GM18517 (cell line): Measurements from ENCODE around the gene PFDN6.
A peak's percentile ranks its signal among the peaks of the same experiment; 100 is the strongest.

Experiments used
- ATAC-seq: cut with Tn5 transposase; IDR thresholded peaks from one replicate; pipeline ENCODE4 v1.9.1; 2021; ENCODE audit warnings: mild to moderate bottlenecking, moderate library complexity; ENCODE audit not compliant: unreplicated experiment

The PFDN6 gene

DNA sequence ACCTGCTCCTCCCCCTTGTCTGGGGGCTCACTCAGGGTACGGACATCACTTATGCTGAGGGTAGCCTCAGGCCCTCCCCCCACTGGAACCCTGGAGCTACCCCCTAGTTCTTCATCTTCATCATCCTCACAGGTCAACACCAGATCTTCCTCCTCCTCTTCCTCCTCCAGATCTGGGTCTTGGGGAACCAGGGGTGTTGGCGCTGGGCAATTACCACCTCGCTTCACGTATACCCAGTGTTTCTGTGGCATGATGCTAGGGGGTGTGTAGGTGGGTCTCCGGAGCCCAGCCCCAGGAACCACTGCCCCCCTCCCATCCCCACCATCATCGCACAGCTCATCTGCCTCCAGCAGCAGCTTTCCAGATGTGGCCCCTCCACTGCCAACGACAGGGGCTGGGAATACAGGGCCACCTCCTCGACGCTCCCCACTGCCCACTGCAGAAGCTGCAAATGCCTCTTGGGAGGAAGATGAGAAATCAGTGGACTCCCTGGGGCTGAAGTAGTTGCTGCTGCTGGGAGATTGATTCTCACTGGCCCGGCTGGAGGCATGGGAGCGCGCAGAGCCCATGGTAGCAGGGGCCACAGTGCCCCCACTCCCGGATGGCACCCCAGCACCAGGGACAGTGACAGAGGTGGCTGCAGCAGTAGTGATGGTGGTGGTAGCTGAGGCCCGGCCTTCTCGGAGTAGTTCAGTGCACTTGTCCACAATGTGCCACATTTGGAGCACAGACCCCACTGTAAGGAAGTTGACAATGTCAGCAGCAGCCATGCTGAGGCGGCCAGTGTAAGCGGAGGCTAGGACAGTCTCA lies 26.6 kb downstream of the PFDN6 start:
- ATAC-seq: no peak

- ATAC-seq: no peak
Observed at GRCh38 chr6:33316603-33317418, 27.4 kb downstream of the PFDN6 start.

- ATAC-seq: no peak
Observed at GRCh38 chr6:33317419-33317668, 27.9 kb downstream of the PFDN6 start.

GRCh38 chr6:33317669-33318425 lies 28.4 kb downstream of the PFDN6 start, which contains the start of gene ZBTB22:
Gene ZBTB22 (minus strand): TSS chr6:33317744. CDS start chr6:33316916, 828 bp downstream.
- peak; percentile 58 for ATAC-seq

DNA sequence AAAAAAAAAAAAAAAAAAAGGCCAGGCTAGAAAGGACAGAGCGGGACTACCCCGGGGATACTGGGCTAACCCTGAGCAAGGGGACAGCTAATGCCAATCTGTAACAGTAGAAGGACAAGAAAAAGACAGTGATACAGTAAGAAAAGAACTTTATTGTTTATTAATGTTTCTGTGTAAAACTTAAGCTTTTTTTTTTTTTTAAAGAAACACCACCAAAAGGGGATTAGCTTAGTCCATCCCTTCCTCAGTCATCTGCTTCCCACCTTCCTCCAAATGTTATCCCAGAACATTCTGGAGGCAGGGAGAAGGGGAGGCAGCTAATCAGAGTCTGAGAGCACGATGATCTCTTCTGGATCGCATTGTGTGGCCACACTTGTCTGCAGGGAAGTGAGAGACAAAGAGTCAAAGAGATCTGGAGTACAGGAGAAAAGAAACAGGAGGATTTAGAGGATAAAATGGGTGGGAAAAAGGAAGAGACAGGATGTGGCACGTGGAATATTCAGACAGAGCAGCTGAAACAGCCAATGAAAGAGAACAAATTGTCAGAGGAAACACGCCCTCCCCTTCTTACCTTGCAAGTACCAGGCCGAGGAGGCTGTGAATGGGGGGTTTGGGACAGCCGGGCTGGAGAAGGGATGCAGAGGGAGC lies 29.1 kb downstream of the PFDN6 start:
- no peak for ATAC-seq

DNA sequence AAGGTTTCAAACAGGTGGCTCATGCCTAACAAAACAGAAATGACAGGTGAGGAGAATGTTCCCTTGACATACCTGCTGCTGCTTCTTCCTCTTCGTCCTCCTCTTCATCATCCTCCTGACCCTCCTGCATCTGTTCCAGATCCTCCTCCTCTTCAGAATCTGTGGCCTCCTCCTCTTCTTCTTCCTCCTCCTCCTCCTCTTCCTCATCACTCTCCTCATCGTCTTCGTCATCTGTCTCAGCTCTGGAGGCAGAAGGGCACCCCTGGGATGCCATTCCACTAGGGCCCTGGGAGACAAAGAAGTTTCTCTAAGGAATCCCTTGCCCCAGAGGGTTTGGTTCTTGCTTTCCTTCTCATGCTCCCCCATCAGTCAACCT lies 30.5 kb downstream of the PFDN6 start:
- ATAC-seq: no peak

DNA sequence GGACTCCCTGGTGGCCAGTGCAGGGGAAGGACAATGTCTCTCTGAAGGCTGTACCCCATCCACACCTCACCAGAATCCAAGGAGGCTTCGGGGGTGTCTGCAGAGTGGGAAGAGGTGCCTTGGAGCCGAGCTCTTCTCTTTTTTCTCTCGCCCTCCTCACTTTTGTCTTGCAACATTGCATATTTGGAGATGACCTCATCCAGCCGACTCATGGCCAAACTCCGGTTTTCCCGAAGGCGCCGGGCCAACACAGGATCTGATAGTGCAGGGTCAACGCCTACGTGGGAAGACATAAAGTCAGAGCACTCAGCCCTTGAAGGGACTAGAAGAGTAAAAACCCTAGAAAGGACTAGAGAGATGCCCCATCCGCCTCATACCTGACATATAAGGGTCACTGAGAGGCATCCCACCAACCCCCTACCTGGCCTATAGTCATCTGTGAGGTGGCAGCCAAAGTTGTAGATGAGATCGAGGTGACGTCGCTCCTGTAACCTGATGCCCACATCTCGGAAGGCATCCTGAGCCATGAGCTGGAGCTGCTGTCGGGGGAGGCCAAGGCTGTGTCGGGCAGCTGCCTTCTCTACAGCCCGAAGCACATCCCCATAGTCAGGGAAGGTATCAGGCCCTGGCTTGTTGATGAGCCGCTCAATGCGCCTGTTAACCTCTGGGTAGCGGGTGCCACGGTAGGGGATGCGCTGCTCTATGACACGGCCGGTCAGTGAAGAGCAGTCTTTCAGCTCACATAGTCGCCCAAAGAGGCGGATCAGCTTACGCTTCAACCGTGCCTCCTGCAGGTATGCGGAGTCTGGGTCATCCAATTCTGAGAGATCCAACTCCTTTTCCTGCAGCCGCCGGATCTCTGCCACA lies 31.1 kb downstream of the PFDN6 start:
- ATAC-seq: no peak

DNA sequence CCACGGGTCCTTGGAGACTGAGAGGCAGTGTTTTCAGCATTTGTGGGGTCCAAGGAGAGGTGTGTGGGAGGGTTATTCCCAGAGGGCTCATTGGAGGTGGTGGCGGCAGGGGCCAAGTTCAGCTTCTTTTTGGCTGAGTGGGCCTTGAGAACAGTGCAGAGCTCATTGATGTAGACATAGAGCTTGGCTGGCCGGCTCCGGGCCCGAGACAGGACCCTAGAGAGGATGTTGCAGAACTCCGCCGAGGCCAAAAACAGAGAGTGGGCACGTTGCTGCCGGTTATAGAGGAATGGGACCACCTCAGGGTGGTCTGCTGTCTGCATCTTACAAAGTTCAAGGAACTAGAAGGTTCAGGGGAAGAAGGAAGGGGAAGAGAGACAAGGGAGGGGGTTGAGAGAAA lies 31.8 kb downstream of the PFDN6 start:
- no peak for ATAC-seq

GRCh38 chr6:33323623-33323948 lies 34.2 kb downstream of the PFDN6 start:
- ATAC-seq: no peak

DNA sequence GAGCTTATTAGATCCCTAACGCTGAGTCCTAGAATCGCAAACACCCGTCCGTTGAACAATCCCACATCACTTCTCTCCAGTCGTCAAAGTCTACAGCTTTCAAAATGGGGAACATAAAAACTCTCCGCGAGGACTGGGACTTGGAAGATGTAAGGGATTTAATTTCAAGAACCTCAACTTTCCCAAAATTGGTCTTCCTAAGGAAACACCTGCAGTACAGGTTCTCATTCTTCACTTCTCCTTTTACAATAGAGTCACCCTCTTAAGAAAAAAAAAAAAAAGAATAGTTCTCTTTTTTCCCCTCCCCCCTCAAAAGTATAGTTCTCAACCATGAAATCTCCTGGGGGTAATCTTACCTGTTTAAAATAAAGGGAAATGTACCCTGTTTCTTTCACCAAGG lies 34.7 kb downstream of the PFDN6 start:
- no peak for ATAC-seq

- ATAC-seq: no peak
Observed at GRCh38 chr6:33329058-33329457, 39.7 kb downstream of the PFDN6 start.

DNA sequence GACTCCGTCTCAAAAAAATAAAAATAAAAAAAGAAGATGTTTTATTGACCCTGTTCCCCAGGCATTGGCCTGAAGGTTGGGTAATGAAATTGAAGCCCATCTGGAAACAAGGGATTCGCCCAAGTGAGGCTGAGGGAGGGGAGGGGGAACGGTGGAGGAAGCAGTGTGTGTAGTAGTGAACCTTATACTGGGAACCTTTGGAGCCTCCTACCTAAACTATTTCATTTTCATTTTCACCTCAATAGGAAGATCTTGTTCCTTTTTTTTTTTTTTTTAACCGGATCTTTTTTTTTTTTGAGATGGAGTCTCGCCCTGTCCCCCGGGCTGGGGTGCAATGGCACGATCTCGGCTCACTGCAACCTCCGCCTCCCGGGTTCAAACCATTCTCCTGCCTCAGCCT lies 41.3 kb downstream of the PFDN6 start:
- ATAC-seq: no peak

GRCh38 chr6:33333666-33334065 lies 44.3 kb downstream of the PFDN6 start:
- no peak for ATAC-seq

DNA sequence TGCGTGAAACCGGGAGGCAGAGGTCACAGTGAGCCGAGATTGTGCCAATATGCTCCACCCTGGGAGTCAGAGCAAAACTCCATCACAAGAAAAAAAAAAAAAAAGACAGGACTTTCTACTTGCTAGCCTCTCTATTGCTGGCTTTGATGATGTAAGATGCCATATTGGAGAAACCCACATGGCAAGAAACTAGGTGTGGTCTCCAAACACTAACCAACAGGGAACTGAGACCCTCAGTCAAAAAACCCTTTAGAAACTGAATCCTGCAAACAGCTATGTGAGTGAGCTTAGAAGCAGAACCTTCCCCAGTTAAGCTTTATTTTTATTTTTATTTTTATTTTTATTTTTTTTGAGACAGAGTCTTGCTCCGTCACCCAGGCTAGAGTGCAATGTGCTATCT lies 46.5 kb downstream of the PFDN6 start:
- no peak for ATAC-seq

GRCh38 chr6:33336495-33336894 lies 47.1 kb downstream of the PFDN6 start:
- ATAC-seq: no peak

DNA sequence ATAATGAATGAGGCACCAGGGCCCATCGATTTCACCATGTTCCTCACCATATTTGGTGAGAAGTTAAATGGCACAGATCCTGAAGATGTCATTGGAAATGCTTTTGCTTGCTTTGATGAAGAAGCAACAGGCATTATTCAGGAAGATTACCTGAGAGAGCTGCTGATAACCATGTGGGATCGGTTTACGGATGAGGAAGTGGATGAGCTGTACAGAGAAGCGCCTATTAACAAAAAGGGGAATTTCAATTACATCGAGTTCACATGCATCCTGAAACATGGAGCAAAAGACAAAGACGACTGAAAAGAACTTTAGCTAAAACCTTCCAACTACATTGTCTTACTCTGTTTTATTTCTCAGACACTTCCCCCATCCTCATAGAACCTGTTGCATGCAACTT lies 49.8 kb downstream of the PFDN6 start:
- ATAC-seq: no peak
